Stimulated activated naive CD4-positive, alpha-beta T cell (primary cell): ENCODE data around the gene ANKRD16.
"Not testable (repeated sequence)": the region's sequence is repeated elsewhere in the genome, so short reads cannot be mapped to it uniquely, and the experiment has no call there.

Experiments
- DNase-seq, 6 experiments: peaks; one replicate each; lab custom pipeline; 2025; lab: John Stamatoyannopoulos, UW

Gene ANKRD16

GRCh38 chr10:5903563-5903962 lies 13.9 kb upstream of the ANKRD16 start:
- DNase-seq, result no peak

- no peak for DNase-seq
Measured at GRCh38 chr10:5902511-5903274, 13.0 kb upstream of the ANKRD16 start.

DNA sequence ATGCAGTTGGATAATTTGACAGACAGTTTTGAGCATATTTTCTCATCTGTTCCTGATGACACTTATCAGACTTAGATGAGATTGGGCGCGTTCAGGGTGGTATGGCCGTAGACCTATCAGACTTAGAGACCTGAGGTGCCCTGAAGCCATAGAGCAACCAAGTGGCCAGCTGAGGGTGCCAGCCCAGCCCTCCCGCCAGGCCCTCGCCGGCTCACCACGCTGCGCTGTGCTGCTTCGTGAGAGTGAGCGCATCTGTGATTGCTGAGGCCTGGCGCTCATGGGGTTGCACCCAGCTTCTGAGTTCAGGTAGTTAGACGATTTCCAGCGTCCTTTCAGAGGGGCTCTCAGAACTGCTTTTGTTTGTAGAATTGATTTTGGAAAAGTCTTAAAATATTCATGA lies 10.6 kb upstream of the ANKRD16 start:
- DNase-seq, result no peak

DNA sequence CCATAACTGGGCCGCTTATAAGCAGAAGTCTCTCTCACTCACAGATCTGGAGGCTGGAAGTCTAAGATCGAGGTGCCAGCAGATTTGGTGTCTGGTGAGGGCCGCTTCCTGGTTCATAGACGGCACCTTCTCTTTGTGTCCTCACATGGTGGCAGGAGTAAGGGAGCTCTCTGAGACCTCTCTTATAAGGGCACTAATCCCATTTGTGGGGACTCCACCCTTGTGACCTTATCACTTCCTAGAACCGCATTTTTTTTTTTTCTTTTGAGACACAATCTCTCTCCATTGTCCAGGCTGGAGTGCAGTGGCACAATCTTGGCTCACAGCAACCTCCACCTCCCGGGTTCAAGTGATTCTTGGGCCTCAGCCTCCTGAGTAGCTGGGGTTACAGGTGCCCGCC lies 8.5 kb upstream of the ANKRD16 start:
- no peak for DNase-seq

DNA sequence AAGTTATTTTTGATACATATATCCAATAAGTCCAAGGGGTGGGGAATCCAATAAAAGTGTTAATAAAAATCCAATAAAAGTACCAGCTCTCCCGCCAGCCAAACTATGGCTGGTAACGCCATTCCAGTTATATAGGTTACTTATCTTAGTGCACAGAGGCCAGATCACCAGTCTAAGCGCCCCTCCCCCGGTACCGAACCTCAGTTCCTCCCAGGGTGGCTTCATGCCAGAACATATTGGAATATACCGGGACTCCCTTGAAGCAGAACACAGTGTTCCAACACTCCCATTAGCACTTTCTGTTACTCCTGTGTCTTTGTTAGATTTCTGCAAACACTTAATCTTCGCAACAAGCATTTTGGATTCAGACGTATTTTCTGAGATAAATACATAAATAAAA lies 7.8 kb upstream of the ANKRD16 start:
- DNase-seq, result no peak

- no peak for DNase-seq
Measured at GRCh38 chr10:5897053-5897340, 7.3 kb upstream of the ANKRD16 start.

DNA sequence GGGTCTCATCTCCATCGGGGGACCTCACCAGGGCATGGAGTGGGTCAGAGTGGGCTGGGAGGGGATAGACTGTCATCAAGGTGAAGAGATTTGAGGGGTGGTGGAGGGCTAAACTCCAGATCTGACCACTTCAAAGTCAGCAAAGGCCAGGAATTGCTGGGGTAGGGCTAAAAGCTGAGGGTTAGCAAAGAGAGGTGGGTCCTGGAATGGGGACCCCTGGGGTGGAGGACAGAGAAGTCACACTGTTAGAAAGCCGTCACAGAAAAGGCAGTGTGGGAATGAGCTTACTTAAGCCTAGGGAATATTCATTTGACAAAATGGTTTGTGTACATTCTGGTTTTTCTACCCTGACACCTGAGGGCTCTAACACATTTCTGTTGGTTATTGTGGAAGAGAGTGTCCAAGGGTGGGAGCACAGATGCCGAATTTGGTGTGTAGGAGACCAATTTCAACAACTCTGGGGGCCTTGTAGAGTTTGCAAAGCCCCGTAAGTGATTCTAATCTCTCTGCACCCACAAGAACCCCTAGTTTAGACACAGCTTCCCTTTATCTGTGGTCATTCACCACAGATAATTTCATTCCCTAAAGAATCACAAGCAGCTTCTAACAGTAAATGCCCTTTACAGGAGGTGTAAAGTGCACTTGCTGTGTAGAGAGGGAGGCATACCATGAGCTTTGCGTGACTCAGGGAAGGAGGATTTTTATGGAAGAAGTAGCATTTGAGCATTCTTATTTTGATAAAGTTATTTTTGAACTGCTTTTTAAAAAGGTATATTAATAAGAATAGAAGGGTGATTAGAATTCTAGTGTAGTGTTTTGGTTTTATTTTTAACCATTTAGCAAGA lies 6.7 kb upstream of the ANKRD16 start:
- DNase-seq, result no peak

GRCh38 chr10:5895804-5896203 lies 6.1 kb upstream of the ANKRD16 start:
- peak in 3 of 6 experiments; percentile 11 to 34 (median 31) for DNase-seq

- DNase-seq, result no peak
Measured at GRCh38 chr10:5895365-5895764, 5.7 kb upstream of the ANKRD16 start.

DNA sequence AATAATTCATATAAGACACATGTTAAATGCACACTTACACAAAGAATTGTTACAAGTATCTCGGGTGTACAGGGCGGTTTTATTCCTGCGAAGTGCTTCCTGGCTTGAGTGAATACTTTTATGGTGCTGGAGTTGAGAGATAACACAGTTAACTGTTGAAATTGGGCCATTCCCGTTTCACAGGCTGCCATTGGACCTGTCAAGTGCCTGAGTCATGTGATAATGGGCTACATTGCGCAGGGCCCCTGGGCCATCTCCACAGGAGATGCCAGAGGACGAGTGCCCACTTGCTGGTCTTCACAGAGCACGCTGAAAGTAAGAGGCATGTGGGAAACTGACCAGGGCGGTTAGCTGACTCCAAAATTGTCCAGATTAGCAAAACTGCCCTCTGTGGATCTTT lies 5.2 kb upstream of the ANKRD16 start:
- no peak for DNase-seq

DNA sequence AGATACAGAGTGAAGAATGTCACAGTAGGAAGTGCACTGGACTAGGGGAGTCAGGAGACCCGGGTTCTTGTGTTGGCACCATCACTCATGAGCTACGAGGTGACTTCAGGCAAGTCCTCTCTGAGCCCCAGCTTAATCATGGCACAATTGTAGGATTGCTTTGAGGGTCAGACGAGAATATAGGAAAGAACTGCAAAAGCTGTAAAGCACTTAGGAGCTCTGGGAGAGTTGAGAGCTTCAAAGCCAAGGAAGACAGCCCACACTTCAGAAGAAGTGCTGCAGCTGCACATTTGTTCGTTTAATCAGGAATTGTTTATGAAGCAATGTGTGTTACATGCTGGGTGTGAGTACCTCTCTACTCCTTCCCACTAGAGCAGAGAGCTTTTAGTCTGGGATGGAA lies 4.7 kb upstream of the ANKRD16 start:
- no peak for DNase-seq

- no peak for DNase-seq
Measured at GRCh38 chr10:5893321-5893720, 3.6 kb upstream of the ANKRD16 start.

DNA sequence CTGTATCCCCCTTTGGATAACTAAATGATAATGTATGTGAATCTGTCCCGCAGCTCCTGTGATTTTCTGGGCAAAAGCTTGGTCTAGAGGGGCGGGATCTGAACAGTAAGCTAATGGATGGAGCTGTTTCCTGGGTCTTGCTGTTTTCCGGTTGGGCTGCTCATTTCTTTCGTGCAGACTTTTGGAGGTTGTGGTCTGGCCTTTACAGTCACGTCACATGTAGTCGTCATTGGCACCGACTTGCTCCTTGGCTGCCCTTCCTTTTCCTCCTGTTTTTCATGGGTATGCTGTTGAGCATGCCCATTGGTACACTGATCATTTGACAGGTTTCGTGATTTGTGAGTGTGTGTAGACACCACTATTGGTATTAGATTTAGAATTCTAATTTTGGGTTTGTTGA lies 2.3 kb upstream of the ANKRD16 start:
- DNase-seq, result no peak

DNA sequence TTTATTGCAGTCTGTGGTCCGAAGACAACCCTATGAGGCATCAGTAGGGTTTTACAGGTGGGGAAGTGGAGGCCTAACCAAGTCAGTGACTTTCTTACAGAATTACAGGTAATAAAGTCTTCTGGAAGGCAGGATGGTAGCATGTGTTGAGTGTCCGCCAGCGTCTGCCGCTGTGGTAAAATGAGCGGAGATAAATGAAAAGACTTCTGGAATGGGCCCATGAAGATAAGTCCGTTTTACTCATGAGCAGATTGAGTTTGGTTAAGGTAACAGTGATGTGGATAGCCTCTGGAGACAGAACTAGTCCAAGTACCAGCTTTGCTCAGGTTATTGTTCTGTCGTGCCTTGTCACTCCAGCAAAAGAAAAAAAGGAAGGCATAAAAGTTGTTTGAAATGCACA lies 1.3 kb upstream of the ANKRD16 start:
- DNase-seq, result no peak

DNA sequence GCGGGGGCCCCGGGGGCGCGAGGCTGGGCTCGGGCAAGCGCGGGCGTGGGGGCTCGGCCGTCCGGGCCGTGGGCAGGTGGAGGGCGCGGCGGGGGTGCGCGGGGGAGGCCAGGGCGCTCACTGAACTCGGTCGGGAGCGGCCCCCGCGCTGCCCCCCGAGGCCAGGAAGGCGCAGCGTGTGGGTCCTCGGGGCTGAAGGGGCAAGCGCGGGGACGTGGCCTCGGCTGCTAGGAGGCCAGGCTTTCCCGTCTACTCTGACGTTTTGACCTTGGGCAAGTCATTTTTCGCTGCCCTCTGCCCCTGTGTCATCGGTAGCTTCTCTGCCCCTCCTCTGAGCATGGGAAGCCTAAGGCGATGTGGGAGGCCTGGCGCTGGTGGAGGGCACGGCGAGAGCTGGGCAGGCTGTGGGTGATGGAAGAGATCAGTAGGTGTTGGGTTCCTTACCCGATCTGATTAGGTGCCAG lies 791 bp upstream of the ANKRD16 start:
- DNase-seq, result peak in 2 of 6 experiments; percentile 28 to 36

GRCh38 chr10:5888843-5889623 lies 660 bp downstream of the ANKRD16 start:
- DNase-seq, result peak; percentile 8 to 51 (median 44)

- DNase-seq, result no peak
Measured at GRCh38 chr10:5888351-5888750, 1.3 kb downstream of the ANKRD16 start.

DNA sequence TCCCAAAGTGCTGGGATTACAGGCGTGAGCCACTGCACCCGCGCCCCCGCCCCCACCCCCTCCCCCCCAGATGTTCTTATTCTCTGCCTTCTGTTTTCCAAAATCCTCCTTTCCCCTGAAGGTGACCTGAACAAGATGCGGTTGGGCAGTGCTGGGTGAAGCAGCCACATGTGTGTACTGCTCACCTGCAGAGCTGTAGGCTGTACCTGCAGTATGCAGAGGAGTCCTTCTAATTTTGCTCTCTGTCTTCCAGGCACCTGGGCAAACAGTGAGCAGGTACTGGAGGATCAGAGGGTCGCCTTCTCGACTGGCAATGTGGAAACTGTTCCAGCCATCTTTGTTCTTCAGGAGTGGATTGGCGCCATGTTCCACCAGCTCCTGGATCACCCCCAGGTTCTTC lies 2.1 kb downstream of the ANKRD16 start:
- no peak for DNase-seq

DNA sequence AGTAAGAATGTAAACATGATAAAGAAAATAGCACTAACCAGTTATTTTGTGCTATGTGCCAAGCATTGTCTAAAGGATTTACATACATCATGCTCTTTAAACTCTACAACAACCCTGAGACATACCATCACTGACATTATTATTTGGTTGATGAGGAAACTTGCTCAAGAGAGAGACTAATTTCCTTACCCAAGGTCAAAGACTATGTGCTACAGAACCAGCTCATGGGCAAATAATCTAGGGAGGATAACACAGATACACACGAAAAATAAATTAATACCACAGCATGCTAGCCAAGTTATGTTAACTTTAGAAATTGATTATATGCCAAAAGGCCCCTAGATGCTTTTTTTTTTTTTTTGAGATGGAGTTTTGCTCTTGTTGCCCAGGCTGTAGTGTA lies 2.7 kb downstream of the ANKRD16 start:
- no peak for DNase-seq

- no peak for DNase-seq
Measured at GRCh38 chr10:5885619-5886018, 4.1 kb downstream of the ANKRD16 start.

DNA sequence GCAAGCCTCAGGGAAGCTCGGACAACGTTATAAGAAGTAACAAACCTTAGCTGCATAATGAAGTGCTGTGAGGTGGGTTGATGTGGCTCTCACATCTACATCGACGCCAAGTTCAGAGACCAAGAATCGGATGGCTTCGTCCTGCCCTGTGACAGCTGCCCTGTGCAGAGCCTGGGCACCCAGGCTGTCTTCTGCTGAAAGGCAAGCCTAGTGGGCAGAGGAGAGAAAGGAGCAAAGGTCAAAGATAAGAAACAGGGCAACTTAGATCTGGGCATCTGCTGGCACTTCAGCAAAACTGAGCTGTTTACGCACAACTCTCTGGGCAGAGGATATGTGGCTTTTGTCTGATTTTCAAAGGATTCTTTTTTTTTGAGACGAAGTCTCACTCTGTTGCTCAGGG lies 6.7 kb downstream of the ANKRD16 start:
- DNase-seq, result no peak

DNA sequence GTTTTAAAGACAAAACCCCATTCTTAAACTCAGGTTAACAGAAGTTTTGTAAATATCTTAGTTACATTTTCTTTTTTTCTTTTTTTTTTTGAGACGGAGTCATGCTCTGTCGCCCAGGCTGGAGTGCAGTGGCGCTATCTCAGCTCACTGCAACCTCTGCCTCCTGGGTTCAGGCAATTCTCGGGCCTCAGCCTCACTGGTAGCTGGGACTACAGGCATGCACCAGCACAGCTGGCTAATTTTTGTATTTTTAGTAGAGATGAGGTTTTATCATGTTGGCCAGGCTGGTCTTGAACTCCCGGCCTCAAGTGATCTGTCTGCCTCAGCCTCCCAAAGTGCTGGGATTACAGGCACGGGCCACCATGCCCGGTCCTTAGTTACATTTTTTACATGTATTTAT lies 12.7 kb downstream of the ANKRD16 start:
- DNase-seq, result not testable (repeated sequence)
